ENCODE data around the gene INPPL1.

Gene INPPL1

DNA sequence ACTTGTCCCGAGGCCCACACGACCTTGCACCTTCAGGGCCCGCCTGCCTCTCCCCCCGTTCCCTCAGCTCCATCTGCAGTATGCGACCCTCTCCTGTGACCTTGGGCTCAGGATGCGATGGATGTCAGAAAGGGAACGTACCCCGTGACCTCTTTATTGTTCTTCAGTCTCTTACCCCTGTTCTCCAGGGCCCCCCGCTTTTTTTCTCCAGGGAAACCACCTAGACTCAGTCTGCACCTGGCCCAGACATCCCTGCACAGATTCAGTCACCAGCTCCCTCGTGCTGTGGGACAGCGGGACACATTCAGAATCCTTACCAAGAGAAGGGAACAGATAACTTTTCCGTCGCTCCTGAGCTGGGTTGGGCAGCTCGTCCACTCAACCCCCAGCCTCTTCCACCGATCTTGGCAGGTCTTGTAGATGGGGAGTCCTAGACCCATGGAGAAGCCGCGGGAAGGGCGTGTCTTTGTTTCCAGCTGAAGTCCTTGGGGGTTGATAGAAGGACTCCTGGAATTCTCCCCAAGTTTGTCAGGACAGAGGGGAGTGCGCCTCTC is 20.8 kb downstream of the INPPL1 start:
- ATAC-seq (ENCODE audit: insufficient read depth, low read depth) (no peak), DNase-seq (no peak)
- TF ChIP-seq EZH2 (IDR thresholded peaks at IDR 0.05; ENCODE audit: borderline replicate concordance, low read depth, low read length, severe bottlenecking) = no peak
- TF ChIP-seq, protein P1, sequence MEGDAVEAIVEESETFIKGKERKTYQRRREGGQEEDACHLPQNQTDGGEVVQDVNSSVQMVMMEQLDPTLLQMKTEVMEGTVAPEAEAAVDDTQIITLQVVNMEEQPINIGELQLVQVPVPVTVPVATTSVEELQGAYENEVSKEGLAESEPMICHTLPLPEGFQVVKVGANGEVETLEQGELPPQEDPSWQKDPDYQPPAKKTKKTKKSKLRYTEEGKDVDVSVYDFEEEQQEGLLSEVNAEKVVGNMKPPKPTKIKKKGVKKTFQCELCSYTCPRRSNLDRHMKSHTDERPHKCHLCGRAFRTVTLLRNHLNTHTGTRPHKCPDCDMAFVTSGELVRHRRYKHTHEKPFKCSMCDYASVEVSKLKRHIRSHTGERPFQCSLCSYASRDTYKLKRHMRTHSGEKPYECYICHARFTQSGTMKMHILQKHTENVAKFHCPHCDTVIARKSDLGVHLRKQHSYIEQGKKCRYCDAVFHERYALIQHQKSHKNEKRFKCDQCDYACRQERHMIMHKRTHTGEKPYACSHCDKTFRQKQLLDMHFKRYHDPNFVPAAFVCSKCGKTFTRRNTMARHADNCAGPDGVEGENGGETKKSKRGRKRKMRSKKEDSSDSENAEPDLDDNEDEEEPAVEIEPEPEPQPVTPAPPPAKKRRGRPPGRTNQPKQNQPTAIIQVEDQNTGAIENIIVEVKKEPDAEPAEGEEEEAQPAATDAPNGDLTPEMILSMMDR (IDR thresholded peaks at IDR 0.05; ENCODE audit: borderline replicate concordance, extremely low read depth, low read length, poor library complexity, severe bottlenecking) = no peak
- Histone ChIP-seq H4K20me1 (ENCODE audit: insufficient read depth, low read length) (no peaks in the 10 kb centered on the region; the same call in 1 of the 2 replicates), H3K4me2 (ENCODE audit: insufficient read depth, low read length) (no peak overlapping the region), H2AFZ (ENCODE audit: low read depth, low read length) (no peak overlapping the region), H3K36me3 (ENCODE audit: insufficient read depth, low read length) (no peaks in the 10 kb centered on the region), H3K4me1 (ENCODE audit: insufficient read depth, low read length) (no peaks in the 10 kb centered on the region), H3K79me2 (ENCODE audit: insufficient read depth, low read length) (no peaks in the 10 kb centered on the region), H3K27ac (ENCODE audit: low read length) (no peak overlapping the region), H3K27me3 (ENCODE audit: insufficient read depth, low read length, poor library complexity) (peaks cover 9% of the 10 kb centered on the region), H3K4me3 (ENCODE audit: low read depth in 1 of 2, low read length in 2 of 2) (no peak overlapping the region), H3K9me3 (ENCODE audit: insufficient read depth, low read length, severe bottlenecking) (no peaks in the 10 kb centered on the region), H3K9ac (ENCODE audit: low read depth, low read length) (no peak overlapping the region)

DNA sequence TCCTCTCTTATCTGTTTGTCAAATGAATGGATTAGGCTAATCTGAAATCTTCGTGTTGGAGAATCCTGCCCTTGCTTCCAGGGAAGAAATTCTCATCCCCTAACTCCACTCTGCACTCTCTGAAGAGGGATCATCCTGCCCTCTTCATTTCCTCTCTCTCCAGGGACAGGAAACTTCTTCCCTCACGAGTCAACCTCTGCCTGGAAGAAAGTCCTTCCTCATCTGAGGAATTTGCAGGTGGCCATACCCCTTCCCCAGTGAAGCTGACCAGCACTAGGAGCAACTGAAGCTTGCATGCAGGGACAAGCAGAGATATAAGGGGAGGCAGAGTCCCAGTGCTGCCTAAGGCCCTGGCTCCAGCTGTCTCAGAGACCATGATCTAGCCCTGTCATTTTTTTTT is 23.0 kb downstream of the INPPL1 start:
- H3K36me3 ChIP-seq (ENCODE audit: insufficient read depth, low read length) = no peaks in the 10 kb centered on the region
- H3K9me3 ChIP-seq (ENCODE audit: insufficient read depth, low read length, severe bottlenecking) = no peaks in the 10 kb centered on the region
- H4K20me1 ChIP-seq (ENCODE audit: insufficient read depth, low read length) = no peaks in the 10 kb centered on the region; the same call in 1 of the 2 replicates
- H3K9ac ChIP-seq (ENCODE audit: low read depth, low read length) = no peak overlapping the region
- no peaks in the 10 kb centered on the region for H3K4me1 ChIP-seq (ENCODE audit: insufficient read depth, low read length)
- DNase-seq (no peak), ATAC-seq (ENCODE audit: insufficient read depth, low read depth) (no peak)
- no peak overlapping the region for H3K4me3 ChIP-seq (ENCODE audit: low read depth in 1 of 2, low read length in 2 of 2)
- H3K79me2 ChIP-seq (ENCODE audit: insufficient read depth, low read length) = no peaks in the 10 kb centered on the region
- TF ChIP-seq EZH2 (IDR thresholded peaks at IDR 0.05; ENCODE audit: borderline replicate concordance, low read depth, low read length, severe bottlenecking) = no peak
- TF ChIP-seq, protein P1 (IDR thresholded peaks at IDR 0.05; ENCODE audit: borderline replicate concordance, extremely low read depth, low read length, poor library complexity, severe bottlenecking) = no peak
- no peak overlapping the region for H3K4me2 ChIP-seq (ENCODE audit: insufficient read depth, low read length)
- H3K27ac ChIP-seq (ENCODE audit: low read length) = no peak overlapping the region
- no peak overlapping the region for H2AFZ ChIP-seq (ENCODE audit: low read depth, low read length)
- peaks cover 9% of the 10 kb centered on the region for H3K27me3 ChIP-seq (ENCODE audit: insufficient read depth, low read length, poor library complexity)

DNA sequence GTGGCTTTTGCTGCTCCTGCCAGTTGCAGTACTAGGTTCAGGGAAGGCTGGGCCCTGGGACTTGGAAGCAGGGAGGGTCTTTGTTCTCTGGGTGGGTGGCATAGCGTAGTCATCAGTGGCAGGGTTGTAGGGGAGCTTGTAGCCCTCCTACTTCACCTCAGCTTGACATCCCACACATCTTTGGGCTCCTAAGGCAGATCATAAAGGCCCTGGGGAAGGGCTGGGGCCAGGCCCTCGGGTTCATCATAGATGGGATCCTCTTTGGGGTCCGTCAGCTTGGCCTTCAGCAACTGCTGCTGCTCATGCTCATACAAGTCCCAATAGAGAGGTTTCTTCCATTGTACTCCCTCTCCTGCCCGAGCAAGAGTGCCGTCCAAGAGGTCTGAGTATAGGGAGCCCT is 25.4 kb downstream of the INPPL1 start:
- H3K79me2 ChIP-seq (ENCODE audit: insufficient read depth, low read length) = no peaks in the 10 kb centered on the region
- no peak for DNase-seq
- H3K9me3 ChIP-seq (ENCODE audit: insufficient read depth, low read length, severe bottlenecking) = no peaks in the 10 kb centered on the region
- no peak for TF ChIP-seq EZH2 (IDR thresholded peaks at IDR 0.05; ENCODE audit: borderline replicate concordance, low read depth, low read length, severe bottlenecking)
- TF ChIP-seq, protein P1 (IDR thresholded peaks at IDR 0.05; ENCODE audit: borderline replicate concordance, extremely low read depth, low read length, poor library complexity, severe bottlenecking) = no peak
- H4K20me1 ChIP-seq (ENCODE audit: insufficient read depth, low read length) = no peaks in the 10 kb centered on the region; the same call in 1 of the 2 replicates
- H2AFZ ChIP-seq (ENCODE audit: low read depth, low read length) = no peak overlapping the region
- no peak overlapping the region for H3K9ac ChIP-seq (ENCODE audit: low read depth, low read length)
- H3K27me3 ChIP-seq (ENCODE audit: insufficient read depth, low read length, poor library complexity) = peaks cover 9% of the 10 kb centered on the region
- H3K4me1 ChIP-seq (ENCODE audit: insufficient read depth, low read length) = no peaks in the 10 kb centered on the region
- H3K4me3 ChIP-seq (ENCODE audit: low read depth in 1 of 2, low read length in 2 of 2) = no peak overlapping the region
- H3K27ac ChIP-seq (ENCODE audit: low read length) = no peak overlapping the region
- no peak for ATAC-seq (ENCODE audit: insufficient read depth, low read depth)
- H3K36me3 ChIP-seq (ENCODE audit: insufficient read depth, low read length) = no peaks in the 10 kb centered on the region
- no peak overlapping the region for H3K4me2 ChIP-seq (ENCODE audit: insufficient read depth, low read length)
